B cell (primary cell): ENCODE data around the gene ACSM2A. TPM values are rescaled to one million over a fixed set of nuclear protein-coding genes. Genes with fewer than 3 reads are reported as not detected.
"Not testable (repeated sequence)": the region's sequence is repeated elsewhere in the genome, so short reads cannot be mapped to it uniquely, and the experiment has no call there.

Experiments
- ATAC-seq: fragments of 200-7000 bp; cut with Tn5 transposase; one replicate; pipeline ENCODE4 v1.10.0; 2021; ENCODE audit warnings: low read depth, mild to moderate bottlenecking, moderate number of reproducible peaks, moderate library complexity
- CTCF ChIA-PET: fragments of 350-600 bp; sonication (Branson Sonifier 250); formaldehyde crosslinking; loops from one replicate; lab custom pipeline; 2021; ENCODE audit warnings: antibody characterized with exemption, inconsistent platforms; lab: Charles Lee
- POLR2A ChIA-PET: fragments of 350-600 bp; sonication (Branson Sonifier 250); formaldehyde crosslinking; loops from one replicate; lab custom pipeline; 2021; ENCODE audit warnings: antibody characterized with exemption; lab: Charles Lee
- DNase-seq: peaks from one replicate; pipeline ENCODE4 v3.0.0; 2013
- H2AFZ ChIP-seq: 2 replicates; pipeline ENCODE4 v1.6.1; 2012; ENCODE audit warnings: mild to moderate bottlenecking, low read depth, low read length; ENCODE audit not compliant: insufficient read depth, poor library complexity, severe bottlenecking
- H3K27ac ChIP-seq, 2 donors: 1 replicate in 1 of 2; 2 replicates in 1 of 2; pipeline ENCODE4 v1.5.1; 2012 to 2013; ENCODE audit warnings: low read length in 2 of 2, mild to moderate bottlenecking in 2 of 2, moderate library complexity in 1 of 2
- H3K27me3 ChIP-seq, 4 experiments: fragments of 200-600 bp in 1 of 4; sonication (generic) in 1 of 4; replicated peaks in 1 of 4; 1 replicate in 2 of 4; 2 replicates in 2 of 4; pipeline versions ENCODE4 v1.6.1 to v1.7.0; 2013 to 2016; ENCODE audit warnings: low read length in 3 of 4, mild to moderate bottlenecking in 2 of 4, mixed read lengths in 1 of 4, moderate library complexity in 1 of 4; ENCODE audit not compliant: insufficient read depth in 4 of 4, control insufficient read depth in 3 of 4; ENCODE audit errors: control extremely low read depth in 1 of 4
- H3K36me3 ChIP-seq, 2 experiments: replicated peaks in 1 of 2; 1 replicate in 1 of 2; 2 replicates in 1 of 2; pipeline versions ENCODE4 v1.6.1 to v1.7.1; 2013; ENCODE audit warnings: low read length in 1 of 2; ENCODE audit not compliant: insufficient read depth in 2 of 2, control insufficient read depth in 1 of 2; ENCODE audit errors: control extremely low read depth in 1 of 2, extremely low read depth in 1 of 2
- H3K4me1 ChIP-seq, 2 donors: fragments of 200-600 bp in 1 of 2; sonication (generic) in 1 of 2; 1 replicate in 1 of 2; 2 replicates in 1 of 2; pipeline versions ENCODE4 v1.5.1 to v1.6.1; 2013 to 2017; ENCODE audit warnings: low read length in 2 of 2; ENCODE audit not compliant: control insufficient read depth in 2 of 2, insufficient read depth in 2 of 2
- H3K4me2 ChIP-seq: replicated peaks from 2 replicates; pipeline ENCODE3; 2012; ENCODE audit warnings: mild to moderate bottlenecking, low read depth, low read length; ENCODE audit not compliant: poor library complexity, severe bottlenecking
- H3K4me3 ChIP-seq, 5 experiments: fragments of 200-600 bp in 1 of 5; sonication (generic) in 1 of 5; 1 replicate in 3 of 5; 2 replicates in 2 of 5; pipeline versions ENCODE4 v1.5.1 to v1.7.0; 2011 to 2016; ENCODE audit warnings: low read length in 4 of 5, mild to moderate bottlenecking in 4 of 5, low read depth in 2 of 5, control low read depth in 1 of 5, moderate library complexity in 1 of 5; ENCODE audit not compliant: insufficient read depth in 1 of 5; ENCODE audit errors: control extremely low read depth in 1 of 5, extremely low read depth in 1 of 5
- H3K79me2 ChIP-seq: fragments of 200-600 bp; sonication (generic); one replicate; pipeline ENCODE4 v1.6.0; 2016; ENCODE audit warnings: low read length; ENCODE audit not compliant: control insufficient read depth, insufficient read depth
- H3K9ac ChIP-seq: fragments of 200-600 bp; sonication (generic); 2 replicates; pipeline ENCODE4 v1.6.1; 2017; ENCODE audit warnings: mild to moderate bottlenecking, low read length, moderate library complexity
- H3K9me3 ChIP-seq, 3 donors: one replicate each; pipeline versions ENCODE4 v1.6.1 to v1.7.1; 2013; ENCODE audit warnings: low read length in 2 of 3; ENCODE audit not compliant: control insufficient read depth in 2 of 3, insufficient read depth in 1 of 3; ENCODE audit errors: control extremely low read depth in 1 of 3
- H4K20me1 ChIP-seq: 2 replicates; pipeline ENCODE4 v1.6.0; 2012; ENCODE audit warnings: mild to moderate bottlenecking, low read length; ENCODE audit not compliant: insufficient read depth, control insufficient read depth, poor library complexity, severe bottlenecking
- H3K27ac Mint-ChIP-seq: one replicate; pipeline ENCODE4 v1.8.0; 2021; ENCODE audit warnings: mixed read lengths
- H3K27me3 Mint-ChIP-seq: one replicate; pipeline ENCODE4 v1.8.0; 2021; ENCODE audit warnings: mixed read lengths
- H3K4me1 Mint-ChIP-seq: one replicate; pipeline ENCODE4 v1.8.0; 2021; ENCODE audit warnings: mixed read lengths
- H3K4me3 Mint-ChIP-seq: one replicate; pipeline ENCODE4 v1.8.0; 2021; ENCODE audit warnings: mixed read lengths
- H3K9me3 Mint-ChIP-seq: one replicate; pipeline ENCODE4 v1.8.0; 2022; ENCODE audit warnings: mixed read lengths; ENCODE audit not compliant: insufficient read depth
- WGBS: methylation state at CpG from one replicate; pipeline ENCODE4 v1.1.5; 2013; ENCODE audit warnings: missing lambda C conversion rate; ENCODE audit not compliant: insufficient coverage; 5-methylcytosine and 5-hydroxymethylcytosine counted together
- intact Hi-C: fragments of 100-400 bp; cut with micrococcal nuclease; formaldehyde crosslinking; loops from one replicate; pipeline ENCODE4 v1.10.0; 2022
- polyA plus RNA-seq: library from polyadenylated mRNA; depleted of rRNA; stranded (reverse); fragments of >200 nt; gene quantifications from 2 replicates; pipeline ENCODE4 v1.2.3, GENCODE V29; 2012
- total RNA-seq, 2 donors: library from RNA; stranded (reverse); fragments of 120-200 nt in 1 of 2; gene quantifications; 1 replicate in 1 of 2; 2 replicates in 1 of 2; pipeline versions ENCODE4 v1.2.3 to v1.2.4, GENCODE V29; 2013 to 2022

The ACSM2A gene
- total and polyA plus RNA-seq, 2 donors (not counting 1 experiment from before 2014, with no cell fraction given) = not detected

- WGBS = no CpG with 5 or more reads among the region's 2 CpGs
- CTCF ChIA-PET = interaction anchor here (0.7 kb wide), 1 partner anchor 1778 kb away, joined by 4 read pairs; no protein-coding TSS in a partner anchor
- H3K79me2 ChIP-seq, intact Hi-C loops, H3K27ac ChIP-seq, H3K9me3 Mint-ChIP-seq, H3K27me3 ChIP-seq, H3K4me1 ChIP-seq, H3K27me3 Mint-ChIP-seq, H3K4me3 ChIP-seq, DNase-seq, POLR2A ChIA-PET, ATAC-seq, H3K4me1 Mint-ChIP-seq, H3K36me3 ChIP-seq, H3K9me3 ChIP-seq, H3K4me3 Mint-ChIP-seq, H3K9ac ChIP-seq, H2AFZ ChIP-seq, H3K27ac Mint-ChIP-seq, H4K20me1 ChIP-seq, H3K4me2 ChIP-seq: not testable (repeated sequence)
Measured at GRCh38 chr16:20438950-20439349, 12.4 kb upstream of the ACSM2A start.

- H3K4me3 Mint-ChIP-seq, H3K9me3 Mint-ChIP-seq, ATAC-seq, H3K4me1 Mint-ChIP-seq, H3K27ac Mint-ChIP-seq, CTCF ChIA-PET, H2AFZ ChIP-seq, H3K79me2 ChIP-seq, H3K9ac ChIP-seq, H3K27me3 ChIP-seq, H3K9me3 ChIP-seq, H4K20me1 ChIP-seq, H3K27me3 Mint-ChIP-seq, H3K4me2 ChIP-seq, H3K4me3 ChIP-seq, DNase-seq, POLR2A ChIA-PET, H3K36me3 ChIP-seq, H3K27ac ChIP-seq, intact Hi-C loops, H3K4me1 ChIP-seq: not testable (repeated sequence)
- no CpG with 5 or more reads among the region's 3 CpGs for WGBS
Measured at GRCh38 chr16:20439820-20440231, 11.5 kb upstream of the ACSM2A start.

- H3K4me3 Mint-ChIP-seq, H3K4me2 ChIP-seq, H3K4me1 Mint-ChIP-seq, H3K79me2 ChIP-seq, H4K20me1 ChIP-seq, H3K9ac ChIP-seq, H3K9me3 Mint-ChIP-seq, H3K27me3 Mint-ChIP-seq, intact Hi-C loops, H2AFZ ChIP-seq, H3K27me3 ChIP-seq, H3K4me1 ChIP-seq, H3K4me3 ChIP-seq, H3K9me3 ChIP-seq, DNase-seq, ATAC-seq, H3K36me3 ChIP-seq, H3K27ac Mint-ChIP-seq, CTCF ChIA-PET, POLR2A ChIA-PET, H3K27ac ChIP-seq: not testable (repeated sequence)
- WGBS = no CpG with 5 or more reads among the region's 1 CpG
Measured at GRCh38 chr16:20440731-20441130, 10.6 kb upstream of the ACSM2A start.
